ENCODE data around the gene KLHL34.

DNA sequence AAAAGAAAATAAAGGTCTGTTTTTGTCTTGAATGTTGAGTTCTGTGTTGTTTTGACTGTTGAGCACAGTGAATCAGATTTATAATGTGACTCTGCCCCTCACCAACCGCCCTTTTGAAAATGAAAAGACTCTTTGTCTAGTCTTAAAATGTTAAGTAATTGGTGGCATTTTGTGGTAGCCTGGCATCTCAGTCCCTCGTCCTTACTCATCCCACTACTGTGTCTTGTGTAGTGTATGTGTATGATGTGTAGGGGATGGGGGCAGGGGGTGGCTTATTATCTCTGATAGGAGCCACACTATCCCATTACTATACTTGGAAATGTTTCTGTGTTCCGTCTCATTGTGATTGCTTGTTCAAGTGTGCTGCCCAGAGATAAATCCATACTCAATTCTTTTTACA lies 12.2 kb downstream of the KLHL34 start:
- TF ChIP-seq, protein P1, sequence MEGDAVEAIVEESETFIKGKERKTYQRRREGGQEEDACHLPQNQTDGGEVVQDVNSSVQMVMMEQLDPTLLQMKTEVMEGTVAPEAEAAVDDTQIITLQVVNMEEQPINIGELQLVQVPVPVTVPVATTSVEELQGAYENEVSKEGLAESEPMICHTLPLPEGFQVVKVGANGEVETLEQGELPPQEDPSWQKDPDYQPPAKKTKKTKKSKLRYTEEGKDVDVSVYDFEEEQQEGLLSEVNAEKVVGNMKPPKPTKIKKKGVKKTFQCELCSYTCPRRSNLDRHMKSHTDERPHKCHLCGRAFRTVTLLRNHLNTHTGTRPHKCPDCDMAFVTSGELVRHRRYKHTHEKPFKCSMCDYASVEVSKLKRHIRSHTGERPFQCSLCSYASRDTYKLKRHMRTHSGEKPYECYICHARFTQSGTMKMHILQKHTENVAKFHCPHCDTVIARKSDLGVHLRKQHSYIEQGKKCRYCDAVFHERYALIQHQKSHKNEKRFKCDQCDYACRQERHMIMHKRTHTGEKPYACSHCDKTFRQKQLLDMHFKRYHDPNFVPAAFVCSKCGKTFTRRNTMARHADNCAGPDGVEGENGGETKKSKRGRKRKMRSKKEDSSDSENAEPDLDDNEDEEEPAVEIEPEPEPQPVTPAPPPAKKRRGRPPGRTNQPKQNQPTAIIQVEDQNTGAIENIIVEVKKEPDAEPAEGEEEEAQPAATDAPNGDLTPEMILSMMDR (tag by site-specific recombination; IDR thresholded peaks at IDR 0.05), result no peak
- TF ChIP-seq KLF10 (tag by site-specific recombination; IDR thresholded peaks at IDR 0.05) (no peak), ZNF146 (tag by site-specific recombination; IDR thresholded peaks at IDR 0.05) (no peak), GLI4 (tag by site-specific recombination; IDR thresholded peaks at IDR 0.05) (no peak), ZNF292 (tag by site-specific recombination; IDR thresholded peaks at IDR 0.05; ENCODE audit: borderline replicate concordance, low read depth) (no peak), SALL2 (tag by site-specific recombination; IDR thresholded peaks at IDR 0.05; ENCODE audit: borderline replicate concordance) (no peak), KLF1 (tag by site-specific recombination; IDR thresholded peaks at IDR 0.05) (no peak)
- TF ChIP-seq, protein P2, sequence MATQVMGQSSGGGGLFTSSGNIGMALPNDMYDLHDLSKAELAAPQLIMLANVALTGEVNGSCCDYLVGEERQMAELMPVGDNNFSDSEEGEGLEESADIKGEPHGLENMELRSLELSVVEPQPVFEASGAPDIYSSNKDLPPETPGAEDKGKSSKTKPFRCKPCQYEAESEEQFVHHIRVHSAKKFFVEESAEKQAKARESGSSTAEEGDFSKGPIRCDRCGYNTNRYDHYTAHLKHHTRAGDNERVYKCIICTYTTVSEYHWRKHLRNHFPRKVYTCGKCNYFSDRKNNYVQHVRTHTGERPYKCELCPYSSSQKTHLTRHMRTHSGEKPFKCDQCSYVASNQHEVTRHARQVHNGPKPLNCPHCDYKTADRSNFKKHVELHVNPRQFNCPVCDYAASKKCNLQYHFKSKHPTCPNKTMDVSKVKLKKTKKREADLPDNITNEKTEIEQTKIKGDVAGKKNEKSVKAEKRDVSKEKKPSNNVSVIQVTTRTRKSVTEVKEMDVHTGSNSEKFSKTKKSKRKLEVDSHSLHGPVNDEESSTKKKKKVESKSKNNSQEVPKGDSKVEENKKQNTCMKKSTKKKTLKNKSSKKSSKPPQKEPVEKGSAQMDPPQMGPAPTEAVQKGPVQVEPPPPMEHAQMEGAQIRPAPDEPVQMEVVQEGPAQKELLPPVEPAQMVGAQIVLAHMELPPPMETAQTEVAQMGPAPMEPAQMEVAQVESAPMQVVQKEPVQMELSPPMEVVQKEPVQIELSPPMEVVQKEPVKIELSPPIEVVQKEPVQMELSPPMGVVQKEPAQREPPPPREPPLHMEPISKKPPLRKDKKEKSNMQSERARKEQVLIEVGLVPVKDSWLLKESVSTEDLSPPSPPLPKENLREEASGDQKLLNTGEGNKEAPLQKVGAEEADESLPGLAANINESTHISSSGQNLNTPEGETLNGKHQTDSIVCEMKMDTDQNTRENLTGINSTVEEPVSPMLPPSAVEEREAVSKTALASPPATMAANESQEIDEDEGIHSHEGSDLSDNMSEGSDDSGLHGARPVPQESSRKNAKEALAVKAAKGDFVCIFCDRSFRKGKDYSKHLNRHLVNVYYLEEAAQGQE (tag by site-specific recombination; IDR thresholded peaks at IDR 0.05), result no peak
- TF ChIP-seq, protein P3, sequence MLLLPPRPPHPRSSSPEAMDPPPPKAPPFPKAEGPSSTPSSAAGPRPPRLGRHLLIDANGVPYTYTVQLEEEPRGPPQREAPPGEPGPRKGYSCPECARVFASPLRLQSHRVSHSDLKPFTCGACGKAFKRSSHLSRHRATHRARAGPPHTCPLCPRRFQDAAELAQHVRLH (tag by site-specific recombination; IDR thresholded peaks at IDR 0.05), result no peak

All from HEK293 (cell line).